GM12878 (cell line): ENCODE results near the gene CCNT2. TPM values are rescaled to one million over a fixed set of nuclear protein-coding genes. Genes with fewer than 3 reads are reported as not detected.
"Not testable (repeated sequence)": the region's sequence is repeated elsewhere in the genome, so short reads cannot be mapped to it uniquely, and the experiment has no call there.

Source experiments
- ATAC-seq: fragments of 200-7000 bp; cut with Tn5 transposase; 3 replicates; pipeline ENCODE4 v1.9.1; 2020; ENCODE audit warnings: mild to moderate bottlenecking, moderate library complexity
- BruUV-seq: library from RNA; stranded (reverse); fragments of 400-500 nt; replicated peaks from 2 replicates; lab custom pipeline; 2021; lab: Mats Ljungman, UMichigan
- CTCF ChIA-PET: fragments of 300-600 bp; sonication (Branson Sonifier 250); formaldehyde crosslinking; extraction: SDS; loops from one replicate; lab custom pipeline; 2021; ENCODE audit warnings: inconsistent platforms; lab: Yijun Ruan, JAX
- POLR2A ChIA-PET: fragments of 350-600 bp; formaldehyde crosslinking; extraction: SDS; loops from one replicate; lab custom pipeline; 2021; ENCODE audit warnings: inconsistent platforms; lab: Charles Lee
- RAD21 ChIA-PET: fragments of 300-600 bp; sonication (Branson Sonifier 250); formaldehyde crosslinking; loops from one replicate; lab custom pipeline; 2023; ENCODE audit warnings: antibody characterized with exemption; ENCODE audit not compliant: unreplicated experiment; lab: Charles Lee
- SMC1A ChIA-PET: fragments of 300-600 bp; sonication (Branson Sonifier 250); formaldehyde crosslinking; loops from one replicate; lab custom pipeline; 2023; ENCODE audit not compliant: unreplicated experiment, uncharacterized antibody; lab: Charles Lee
- DNase-seq: peaks from one replicate; pipeline ENCODE4 v3.0.0-alpha.2; 2011; ENCODE audit warnings: low read depth, low spot score
- FAIRE-seq: peaks from 3 replicates; lab custom pipeline; 2011; peaks lifted over from hg19 to GRCh38; lab: Jason Lieb, UNC
- H2AFZ ChIP-seq: 2 replicates; pipeline ENCODE4 v1.6.0; 2011; ENCODE audit warnings: low read depth, low read length, control low read depth; ENCODE audit not compliant: control insufficient read depth
- H3K27ac ChIP-seq: 2 replicates; pipeline ENCODE4 v1.5.1; 2011; ENCODE audit warnings: control low read depth; ENCODE audit not compliant: control insufficient read depth, insufficient read depth
- H3K27me3 ChIP-seq, 2 experiments: replicated peaks in 1 of 2; 2 replicates each; pipeline versions ENCODE4 v1.6.0 to v1.6.1; 2011; ENCODE audit warnings: low read length in 1 of 2; ENCODE audit not compliant: control insufficient read depth in 2 of 2, insufficient read depth in 2 of 2
- H3K36me3 ChIP-seq, 2 experiments: 2 replicates each; pipeline ENCODE4 v1.5.1; 2011; ENCODE audit warnings: low read length in 1 of 2; ENCODE audit not compliant: control insufficient read depth in 2 of 2, insufficient read depth in 2 of 2
- H3K4me1 ChIP-seq: 2 replicates; pipeline ENCODE4 v1.6.1; 2011; ENCODE audit warnings: mild to moderate bottlenecking, low read length, moderate library complexity, mixed read lengths; ENCODE audit not compliant: control insufficient read depth, insufficient read depth
- H3K4me2 ChIP-seq: 2 replicates; pipeline ENCODE4 v1.6.0; 2011; ENCODE audit warnings: control low read depth; ENCODE audit not compliant: control insufficient read depth, insufficient read depth
- H3K4me3 ChIP-seq: fragments of 200-600 bp; sonication (generic); 2 replicates; pipeline ENCODE4 v1.5.1; 2016
- H3K79me2 ChIP-seq: 2 replicates; pipeline ENCODE4 v1.6.0; 2011; ENCODE audit warnings: low read length; ENCODE audit not compliant: control insufficient read depth, insufficient read depth
- H3K9ac ChIP-seq: 2 replicates; pipeline ENCODE4 v1.8.0; 2011; ENCODE audit warnings: low read length, control low read depth, mixed read lengths; ENCODE audit not compliant: control insufficient read depth, insufficient read depth
- H3K9me3 ChIP-seq: replicated peaks from 3 replicates; pipeline ENCODE4 v1.5.1; 2011; ENCODE audit warnings: mild to moderate bottlenecking, low read length; ENCODE audit not compliant: control insufficient read depth, insufficient read depth
- H4K20me1 ChIP-seq: 2 replicates; pipeline ENCODE4 v1.6.0; 2011; ENCODE audit not compliant: control insufficient read depth, insufficient read depth
- EGR1 ChIP-seq, 2 experiments: IDR thresholded peaks; 1 replicate in 1 of 2; 2 replicates in 1 of 2; pipeline ENCODE4 v1.6.1; 2011 to 2012; ENCODE audit warnings: low read depth in 2 of 2, low read length in 2 of 2, borderline replicate concordance in 1 of 2, mild to moderate bottlenecking in 1 of 2, moderate library complexity in 1 of 2
- IKZF1 ChIP-seq: fragments of 450-650 bp; conservative IDR thresholded peaks from 2 replicates; pipeline ENCODE4 v1.6.1; 2017; ENCODE audit warnings: antibody characterized with exemption, mild to moderate bottlenecking
- WGBS: methylation state at CpG from one replicate; pipeline ENCODE4 v1.1.6; 2016; ENCODE audit warnings: low lambda C conversion rate; ENCODE audit not compliant: insufficient replicate concordance, insufficient coverage; ENCODE audit errors: missing lambda C conversion rate; 5-methylcytosine and 5-hydroxymethylcytosine counted together
- in situ Hi-C: fragments of 300-500 bp; cut with MboI; formaldehyde crosslinking; loops from 9 replicates; pipeline ENCODE4 v1.14.3; 2018; ENCODE audit warnings: mixed read lengths
- intact Hi-C: fragments of 100-400 bp; cut with micrococcal nuclease; formaldehyde crosslinking; loops from one replicate; pipeline ENCODE4 v1.14.2; 2022; ENCODE audit not compliant: unreplicated experiment
- polyA plus RNA-seq, 11 experiments: library from polyadenylated mRNA; depleted of rRNA in 4 of 11; unstranded in 6 of 11; stranded (reverse) in 5 of 11; fragments of >200 nt; fragmentation: Nextera tagmentation in 4 of 11; fragmentation: Illumina TruSeq in 1 of 11; extraction: Ambion mirVana in 4 of 11; extraction: Trizol in 1 of 11; gene quantifications; 1 replicate in 1 of 11; 2 replicates in 10 of 11; pipeline versions ENCODE4 v1.2.1 to v1.2.3, GENCODE V29; 2011 to 2016; ENCODE audit warnings: inconsistent platforms in 2 of 11, missing spikeins in 2 of 11, low read depth in 1 of 11
- total RNA-seq, 4 experiments: library from RNA; depleted of rRNA in 3 of 4; stranded (reverse); fragments of >200 nt in 3 of 4; fragmentation: Illumina TruSeq in 1 of 4; extraction: Trizol in 1 of 4; gene quantifications; 2 replicates each; pipeline versions ENCODE4 v1.2.1 to v1.2.3, GENCODE V29; 2013 to 2021
- TF ChIP-seq, protein P1 (sequence below): fragments of 150-350 bp; IDR thresholded peaks from 2 replicates; pipeline ENCODE4 v1.6.1; 2016; ENCODE audit warnings: low read depth, low read length
- TF ChIP-seq, protein P2 (sequence below): IDR thresholded peaks from 2 replicates; pipeline ENCODE4 v1.6.1; 2011; ENCODE audit warnings: borderline replicate concordance, low read depth, mild to moderate bottlenecking, moderate library complexity, mixed read lengths, low read length; ENCODE audit not compliant: insufficient read depth; ENCODE audit errors: extremely low read length

CCNT2 gene
- total and polyA plus RNA-seq, 10 of the 15 experiments (the other 5 are each of a cell fraction or from before 2014, with no cell fraction given): 6.0 to 25.6 (median 20.0) TPM

DNA sequence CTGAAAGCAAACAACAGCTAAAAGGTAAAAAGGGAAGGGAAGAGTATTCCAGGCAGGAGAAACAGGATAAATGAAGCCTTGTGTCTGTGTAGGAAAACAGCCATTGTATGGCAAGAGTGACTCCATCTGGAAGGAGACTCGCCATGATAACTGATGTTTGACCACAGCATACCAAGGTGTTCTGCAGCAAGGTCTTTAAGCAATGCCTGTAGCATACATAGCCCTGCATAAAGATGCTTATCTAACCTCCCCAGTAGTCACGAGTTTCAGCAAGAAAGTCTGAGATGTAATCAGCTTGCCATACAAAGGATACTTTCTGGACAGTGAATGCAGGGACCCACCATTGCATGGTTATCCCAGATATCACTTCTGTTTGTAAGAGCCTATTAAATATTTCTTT is 11.9 kb upstream of the CCNT2 start (continued):
- TF ChIP-seq, protein P1, sequence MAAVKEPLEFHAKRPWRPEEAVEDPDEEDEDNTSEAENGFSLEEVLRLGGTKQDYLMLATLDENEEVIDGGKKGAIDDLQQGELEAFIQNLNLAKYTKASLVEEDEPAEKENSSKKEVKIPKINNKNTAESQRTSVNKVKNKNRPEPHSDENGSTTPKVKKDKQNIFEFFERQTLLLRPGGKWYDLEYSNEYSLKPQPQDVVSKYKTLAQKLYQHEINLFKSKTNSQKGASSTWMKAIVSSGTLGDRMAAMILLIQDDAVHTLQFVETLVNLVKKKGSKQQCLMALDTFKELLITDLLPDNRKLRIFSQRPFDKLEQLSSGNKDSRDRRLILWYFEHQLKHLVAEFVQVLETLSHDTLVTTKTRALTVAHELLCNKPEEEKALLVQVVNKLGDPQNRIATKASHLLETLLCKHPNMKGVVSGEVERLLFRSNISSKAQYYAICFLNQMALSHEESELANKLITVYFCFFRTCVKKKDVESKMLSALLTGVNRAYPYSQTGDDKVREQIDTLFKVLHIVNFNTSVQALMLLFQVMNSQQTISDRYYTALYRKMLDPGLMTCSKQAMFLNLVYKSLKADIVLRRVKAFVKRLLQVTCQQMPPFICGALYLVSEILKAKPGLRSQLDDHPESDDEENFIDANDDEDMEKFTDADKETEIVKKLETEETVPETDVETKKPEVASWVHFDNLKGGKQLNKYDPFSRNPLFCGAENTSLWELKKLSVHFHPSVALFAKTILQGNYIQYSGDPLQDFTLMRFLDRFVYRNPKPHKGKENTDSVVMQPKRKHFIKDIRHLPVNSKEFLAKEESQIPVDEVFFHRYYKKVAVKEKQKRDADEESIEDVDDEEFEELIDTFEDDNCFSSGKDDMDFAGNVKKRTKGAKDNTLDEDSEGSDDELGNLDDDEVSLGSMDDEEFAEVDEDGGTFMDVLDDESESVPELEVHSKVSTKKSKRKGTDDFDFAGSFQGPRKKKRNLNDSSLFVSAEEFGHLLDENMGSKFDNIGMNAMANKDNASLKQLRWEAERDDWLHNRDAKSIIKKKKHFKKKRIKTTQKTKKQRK: no peak
- no peak for TF ChIP-seq IKZF1
- no peak for TF ChIP-seq EGR1 (IDR thresholded peaks at IDR 0.05; ENCODE audit: borderline replicate concordance in 1 of 2, low read depth in 2 of 2, low read length in 2 of 2)
- TF ChIP-seq, protein P2, sequence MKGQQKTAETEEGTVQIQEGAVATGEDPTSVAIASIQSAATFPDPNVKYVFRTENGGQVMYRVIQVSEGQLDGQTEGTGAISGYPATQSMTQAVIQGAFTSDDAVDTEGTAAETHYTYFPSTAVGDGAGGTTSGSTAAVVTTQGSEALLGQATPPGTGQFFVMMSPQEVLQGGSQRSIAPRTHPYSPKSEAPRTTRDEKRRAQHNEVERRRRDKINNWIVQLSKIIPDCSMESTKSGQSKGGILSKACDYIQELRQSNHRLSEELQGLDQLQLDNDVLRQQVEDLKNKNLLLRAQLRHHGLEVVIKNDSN: no peak

DNA sequence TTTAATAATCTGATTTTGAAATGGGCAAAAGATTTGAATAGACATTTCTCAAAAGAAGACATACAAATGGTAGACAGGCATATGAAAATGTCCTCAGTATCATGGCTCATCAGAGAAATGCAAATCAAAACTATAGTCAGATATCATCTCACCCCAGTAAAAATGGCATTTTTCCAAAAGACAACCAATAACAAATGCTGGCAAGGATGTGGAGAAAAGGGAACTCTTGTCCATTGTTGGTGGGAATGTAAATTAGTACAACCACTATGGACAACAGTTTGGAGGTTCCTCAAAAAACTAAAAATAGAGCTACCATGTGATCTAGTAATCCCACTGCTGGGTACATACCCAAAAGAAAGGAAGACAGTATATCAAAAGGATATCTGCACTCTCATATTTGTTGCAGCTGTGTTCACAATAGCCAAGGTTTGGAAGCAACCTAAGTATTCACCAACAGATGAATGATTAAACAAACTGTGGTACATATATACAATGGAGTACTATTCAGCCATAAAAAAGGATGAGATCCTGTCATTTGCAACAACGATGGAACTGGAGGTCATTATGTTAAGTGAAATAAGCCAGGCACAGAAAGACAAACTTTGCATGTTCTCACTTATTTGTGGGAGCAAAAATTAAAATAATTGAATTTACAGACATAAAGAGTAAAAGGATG is 11.0 kb upstream of the CCNT2 start:
- in situ Hi-C loops, H3K4me2 ChIP-seq, intact Hi-C loops, H3K27ac ChIP-seq, FAIRE-seq, SMC1A ChIA-PET, H3K4me1 ChIP-seq, ATAC-seq, H3K79me2 ChIP-seq, BruUV-seq, H3K4me3 ChIP-seq, H4K20me1 ChIP-seq, H3K9ac ChIP-seq, H2AFZ ChIP-seq, H3K36me3 ChIP-seq, H3K27me3 ChIP-seq, RAD21 ChIA-PET, H3K9me3 ChIP-seq, DNase-seq, POLR2A ChIA-PET: not testable (repeated sequence)
- WGBS: 0% methylated on average over 1 of the region's 1 CpG
- CTCF ChIA-PET: interaction anchor here (1.6 kb wide), 2 partner anchors 9 kb away, joined by 4 read pairs; no protein-coding TSS in a partner anchor
